GM12872 (cell line): ENCODE measurements around the gene LIN9.

Experiments
- TF ChIP-seq, protein P1 (sequence below): IDR thresholded peaks from 3 replicates; pipeline ENCODE4 v1.5.1; 2011; ENCODE audit warnings: low read depth, mild to moderate bottlenecking, low read length, moderate library complexity; ENCODE audit not compliant: insufficient read depth

Gene LIN9

DNA sequence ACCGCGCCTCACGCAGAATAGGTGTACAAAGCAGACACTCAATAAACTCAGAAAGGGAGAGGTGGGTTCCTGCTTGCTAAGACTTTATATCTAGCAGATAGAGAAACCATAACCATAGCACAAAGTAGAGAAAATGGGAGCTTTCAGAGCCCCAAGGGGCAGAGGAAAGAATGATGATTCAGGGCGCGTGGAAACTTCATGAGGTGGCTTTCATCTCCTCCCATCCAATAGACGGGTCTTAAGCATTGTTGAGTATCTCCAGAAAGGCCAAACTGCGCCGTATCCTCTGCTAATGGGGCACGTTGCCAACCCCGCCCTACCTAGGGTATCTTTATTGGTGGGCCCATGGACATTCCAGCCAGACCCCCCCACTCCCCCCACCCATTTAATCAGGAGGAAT, 86.3 kb downstream of the LIN9 start:
- TF ChIP-seq, protein P1, sequence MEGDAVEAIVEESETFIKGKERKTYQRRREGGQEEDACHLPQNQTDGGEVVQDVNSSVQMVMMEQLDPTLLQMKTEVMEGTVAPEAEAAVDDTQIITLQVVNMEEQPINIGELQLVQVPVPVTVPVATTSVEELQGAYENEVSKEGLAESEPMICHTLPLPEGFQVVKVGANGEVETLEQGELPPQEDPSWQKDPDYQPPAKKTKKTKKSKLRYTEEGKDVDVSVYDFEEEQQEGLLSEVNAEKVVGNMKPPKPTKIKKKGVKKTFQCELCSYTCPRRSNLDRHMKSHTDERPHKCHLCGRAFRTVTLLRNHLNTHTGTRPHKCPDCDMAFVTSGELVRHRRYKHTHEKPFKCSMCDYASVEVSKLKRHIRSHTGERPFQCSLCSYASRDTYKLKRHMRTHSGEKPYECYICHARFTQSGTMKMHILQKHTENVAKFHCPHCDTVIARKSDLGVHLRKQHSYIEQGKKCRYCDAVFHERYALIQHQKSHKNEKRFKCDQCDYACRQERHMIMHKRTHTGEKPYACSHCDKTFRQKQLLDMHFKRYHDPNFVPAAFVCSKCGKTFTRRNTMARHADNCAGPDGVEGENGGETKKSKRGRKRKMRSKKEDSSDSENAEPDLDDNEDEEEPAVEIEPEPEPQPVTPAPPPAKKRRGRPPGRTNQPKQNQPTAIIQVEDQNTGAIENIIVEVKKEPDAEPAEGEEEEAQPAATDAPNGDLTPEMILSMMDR = no peak

DNA sequence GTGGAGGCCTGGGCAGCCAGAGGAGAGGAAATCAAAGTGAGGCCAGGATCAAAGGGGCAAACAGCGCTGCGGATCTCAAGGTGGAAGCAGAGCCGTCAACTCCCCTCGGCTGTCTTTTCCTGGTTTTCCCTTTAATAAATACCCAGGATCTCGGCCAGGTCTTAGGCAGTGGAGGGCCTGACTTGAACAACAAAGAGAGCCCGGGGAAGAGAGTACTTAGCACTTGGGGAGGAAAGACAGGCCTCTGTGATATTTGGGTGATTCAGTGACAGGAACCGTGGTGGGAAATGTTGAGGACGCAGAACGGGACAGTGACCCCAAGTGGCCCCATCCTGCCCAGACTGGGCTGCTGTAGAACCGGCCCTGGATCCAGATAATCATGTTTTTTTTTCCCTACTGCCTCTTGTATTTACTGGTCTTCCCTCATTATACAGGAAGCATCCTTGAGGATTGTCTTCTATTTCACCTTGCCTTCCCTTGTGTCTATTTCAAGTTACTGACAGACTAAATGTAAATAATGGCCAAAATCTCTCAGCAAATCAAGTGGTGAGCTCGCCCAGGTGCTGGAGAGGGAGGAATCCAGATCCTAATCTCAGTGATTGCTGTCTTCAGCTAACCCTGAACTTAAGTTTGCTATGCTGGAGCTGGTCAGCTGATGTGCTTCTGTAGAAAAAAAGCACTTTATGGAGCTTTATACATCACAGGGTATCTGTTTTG, 88.3 kb downstream of the LIN9 start:
- TF ChIP-seq, protein P1 = no peak

DNA sequence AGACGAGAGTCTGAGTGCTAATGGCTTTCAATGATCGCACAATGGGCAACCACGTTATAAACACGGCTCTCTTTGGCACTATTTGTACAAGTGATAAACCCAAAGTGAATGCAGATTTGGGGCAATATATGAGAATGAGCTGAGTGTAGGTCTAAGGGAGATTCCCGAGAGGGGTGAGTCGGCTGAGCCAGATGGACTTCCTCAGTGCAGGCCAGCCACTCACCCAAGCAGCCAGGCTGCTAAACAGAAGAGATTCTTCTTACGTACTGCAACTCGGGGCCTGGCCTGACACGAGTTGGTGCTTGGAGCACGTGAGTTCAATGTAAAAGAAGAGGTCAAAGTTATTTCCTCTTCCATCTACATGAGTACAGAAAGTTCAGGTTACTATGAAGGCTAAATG, 91.7 kb downstream of the LIN9 start:
- TF ChIP-seq, protein P1 = no peak

DNA sequence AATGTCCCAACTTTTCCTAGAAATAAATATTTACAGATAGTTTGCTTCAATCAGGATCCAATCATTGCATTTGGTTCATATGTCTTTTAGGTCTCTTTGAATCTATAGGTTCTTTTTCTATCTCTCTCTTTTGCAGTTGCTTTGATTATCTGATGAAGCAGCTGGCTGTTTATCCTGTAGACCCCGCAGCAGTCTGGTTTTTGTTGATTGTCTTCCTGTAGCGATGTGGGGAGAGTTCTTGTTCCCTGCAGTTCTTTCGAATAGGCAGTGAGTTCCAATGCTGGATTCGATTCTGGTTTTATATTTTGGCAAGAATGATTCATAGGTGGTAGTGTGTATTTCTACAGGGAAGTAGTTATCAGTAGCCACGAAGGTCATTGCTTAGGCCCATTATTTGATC, 92.9 kb downstream of the LIN9 start:
- TF ChIP-seq, protein P1 = no peak

DNA sequence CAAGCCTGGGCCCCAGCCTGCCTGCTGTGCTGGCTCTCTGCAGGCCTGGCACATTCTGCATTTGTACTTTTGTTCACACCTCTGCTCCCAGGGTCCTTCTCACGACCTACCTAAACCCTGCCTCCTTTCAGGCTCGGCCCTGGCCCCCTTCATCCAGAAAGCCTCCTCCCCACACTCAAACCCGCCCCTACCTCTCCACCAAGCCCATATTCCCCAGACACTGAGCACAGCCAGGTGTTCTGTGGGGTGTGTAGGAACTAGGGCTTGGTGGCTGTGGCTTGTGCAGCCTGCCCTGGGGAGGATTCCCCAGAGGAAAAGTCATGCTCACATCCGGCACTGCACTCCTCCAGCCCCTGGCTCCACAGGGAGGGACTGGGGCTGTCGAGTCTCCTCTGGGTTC, 93.7 kb downstream of the LIN9 start:
- TF ChIP-seq, protein P1 = no peak

DNA sequence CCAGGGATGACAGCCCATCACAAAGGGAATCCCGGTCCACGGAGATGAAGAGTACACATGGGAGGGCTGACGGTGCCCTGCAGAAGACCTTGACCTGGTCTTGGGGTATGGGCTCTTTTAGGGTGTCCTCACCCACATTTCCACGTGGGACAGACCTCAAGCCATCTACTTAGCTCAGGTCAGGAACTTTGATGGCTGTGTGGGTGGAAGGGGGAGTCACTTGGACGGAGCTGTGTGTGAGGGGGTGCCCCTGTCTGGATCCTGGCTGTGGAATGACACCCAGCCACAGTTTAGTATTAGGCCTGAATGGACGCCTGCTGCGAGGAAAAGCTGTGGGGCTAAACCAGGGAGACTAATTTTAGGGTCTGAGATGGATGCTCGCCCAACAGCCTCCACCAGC, 96.4 kb downstream of the LIN9 start:
- TF ChIP-seq, protein P1 = no peak

DNA sequence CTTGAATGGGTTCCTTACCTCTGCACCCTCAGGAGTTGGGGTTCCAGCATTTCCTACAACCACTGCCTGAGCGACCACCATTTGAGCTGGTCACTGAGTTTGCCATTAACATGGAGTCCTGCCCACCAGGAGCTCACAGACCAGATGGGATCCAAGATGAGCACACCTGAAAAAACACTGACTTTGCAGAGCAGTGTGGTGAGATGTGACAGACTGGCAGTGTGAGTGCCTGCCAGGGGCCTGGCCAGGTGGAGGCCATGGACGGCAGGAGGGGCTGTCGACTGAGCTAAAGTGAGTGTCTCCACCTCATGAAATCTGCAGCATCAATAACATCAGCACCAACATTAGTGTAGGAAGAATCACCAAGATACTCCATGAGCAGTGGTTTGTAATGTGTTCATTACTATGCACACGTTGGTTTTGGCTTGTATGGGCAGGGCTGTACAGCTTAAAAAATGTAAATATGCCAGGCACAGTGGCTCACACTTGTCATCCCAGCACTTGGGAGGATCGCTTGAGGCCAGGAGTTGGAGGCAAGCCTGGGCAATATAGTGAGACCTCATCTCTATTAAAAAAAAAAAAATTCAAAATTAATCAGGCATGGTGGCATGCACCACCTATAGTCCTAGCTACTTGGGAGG, 97.7 kb downstream of the LIN9 start:
- TF ChIP-seq, protein P1 = no peak
